Neuron (in vitro differentiated cells): ENCODE measurements around the gene CTIF.

Experiments
- H2AFZ ChIP-seq: one replicate; pipeline ENCODE4 v1.6.1; 2013; ENCODE audit warnings: low read depth, mild to moderate bottlenecking, inconsistent platforms, low read length, moderate library complexity
- H3K27me3 ChIP-seq: one replicate; pipeline ENCODE4 v1.6.1; 2013; ENCODE audit warnings: low read length; ENCODE audit not compliant: insufficient read depth
- H3K36me3 ChIP-seq: one replicate; pipeline ENCODE4 v1.6.1; 2013; ENCODE audit warnings: low read length; ENCODE audit not compliant: insufficient read depth
- H3K4me1 ChIP-seq: one replicate; pipeline ENCODE4 v1.6.1; 2013; ENCODE audit warnings: low read length; ENCODE audit not compliant: insufficient read depth
- H3K4me3 ChIP-seq: 2 replicates; pipeline ENCODE4 v1.5.1; 2013; ENCODE audit warnings: mild to moderate bottlenecking, low read length, moderate library complexity
- H3K9me3 ChIP-seq: one replicate; pipeline ENCODE4 v1.6.1; 2013; ENCODE audit warnings: low read length

The CTIF gene

DNA sequence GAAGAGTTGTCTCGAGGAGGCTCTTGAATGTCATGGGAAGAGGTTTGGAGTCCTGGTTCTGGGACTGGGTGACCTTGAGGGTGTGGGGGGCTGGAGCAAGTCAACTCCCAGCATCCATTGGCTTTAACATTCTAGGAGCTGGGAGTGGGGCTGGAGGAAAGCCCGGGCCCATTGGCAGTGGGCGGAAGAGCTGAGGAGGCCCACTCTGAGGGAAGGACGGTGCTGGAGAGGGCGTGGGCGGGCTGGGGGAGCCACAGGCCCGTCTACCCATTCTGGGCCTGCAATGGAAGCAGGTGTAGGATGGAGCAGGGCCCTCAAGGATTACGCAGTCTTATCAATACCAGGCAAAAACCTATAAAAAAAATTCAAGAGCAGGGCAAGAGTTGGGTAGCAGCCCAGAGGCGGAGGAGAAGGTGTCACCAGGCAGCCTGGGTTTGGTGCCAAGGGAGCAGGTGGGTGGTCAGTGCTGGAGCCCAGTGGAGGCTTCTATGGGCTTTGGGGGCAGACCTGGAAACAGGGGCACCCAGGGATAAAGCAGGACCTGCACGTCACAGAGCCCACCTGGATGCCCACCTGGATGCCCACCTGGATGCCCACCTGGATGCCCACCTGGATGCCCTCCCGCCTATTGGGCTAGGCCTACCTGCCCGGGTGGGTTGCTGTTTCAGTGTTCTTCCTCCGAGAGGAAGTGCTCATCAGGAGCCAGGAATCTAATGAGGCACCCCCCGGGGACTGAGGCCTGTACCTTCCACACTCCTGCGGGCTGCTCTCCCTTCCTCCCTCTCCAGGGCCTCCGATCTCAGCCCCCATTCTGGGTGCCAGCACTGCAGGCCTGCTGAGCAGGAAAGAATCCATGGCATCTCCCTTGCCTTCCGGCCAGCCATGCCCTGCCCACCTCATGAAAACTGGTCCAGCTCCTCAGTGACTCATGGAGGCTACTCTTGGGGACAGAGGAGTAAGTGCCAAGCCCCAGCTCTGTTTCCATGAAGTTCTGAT, 71.3 kb downstream of the CTIF start:
- no peaks in the 10 kb centered on the region for H3K9me3 ChIP-seq
- no peaks in the 10 kb centered on the region for H3K27me3 ChIP-seq
- H3K4me1 ChIP-seq = no peaks in the 10 kb centered on the region
- H3K36me3 ChIP-seq = no peaks in the 10 kb centered on the region
- H2AFZ ChIP-seq = no peak overlapping the region
- no peak overlapping the region for H3K4me3 ChIP-seq

DNA sequence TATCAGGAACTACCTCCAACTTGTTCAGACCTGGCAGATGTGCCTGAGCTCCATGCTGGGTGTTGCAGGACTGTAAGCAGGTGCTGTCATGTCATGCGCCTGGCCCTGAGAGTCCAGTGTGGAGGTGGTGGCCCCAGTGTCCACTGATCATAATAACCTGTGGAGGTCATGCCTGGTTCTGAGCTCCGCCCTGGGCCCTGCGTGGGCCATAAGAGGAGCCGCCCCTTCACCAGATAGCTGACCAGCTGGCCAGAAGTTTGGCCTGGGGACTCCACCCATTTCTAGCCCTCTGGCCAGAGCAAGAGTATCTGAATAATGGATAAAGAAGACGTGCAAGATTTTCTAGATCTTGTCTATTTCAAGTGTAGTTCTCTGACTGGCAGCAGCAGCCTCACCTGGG, 72.4 kb downstream of the CTIF start:
- no peak overlapping the region for H2AFZ ChIP-seq
- H3K9me3 ChIP-seq = no peaks in the 10 kb centered on the region
- no peaks in the 10 kb centered on the region for H3K36me3 ChIP-seq
- no peaks in the 10 kb centered on the region for H3K27me3 ChIP-seq
- H3K4me3 ChIP-seq = no peak overlapping the region
- no peaks in the 10 kb centered on the region for H3K4me1 ChIP-seq

DNA sequence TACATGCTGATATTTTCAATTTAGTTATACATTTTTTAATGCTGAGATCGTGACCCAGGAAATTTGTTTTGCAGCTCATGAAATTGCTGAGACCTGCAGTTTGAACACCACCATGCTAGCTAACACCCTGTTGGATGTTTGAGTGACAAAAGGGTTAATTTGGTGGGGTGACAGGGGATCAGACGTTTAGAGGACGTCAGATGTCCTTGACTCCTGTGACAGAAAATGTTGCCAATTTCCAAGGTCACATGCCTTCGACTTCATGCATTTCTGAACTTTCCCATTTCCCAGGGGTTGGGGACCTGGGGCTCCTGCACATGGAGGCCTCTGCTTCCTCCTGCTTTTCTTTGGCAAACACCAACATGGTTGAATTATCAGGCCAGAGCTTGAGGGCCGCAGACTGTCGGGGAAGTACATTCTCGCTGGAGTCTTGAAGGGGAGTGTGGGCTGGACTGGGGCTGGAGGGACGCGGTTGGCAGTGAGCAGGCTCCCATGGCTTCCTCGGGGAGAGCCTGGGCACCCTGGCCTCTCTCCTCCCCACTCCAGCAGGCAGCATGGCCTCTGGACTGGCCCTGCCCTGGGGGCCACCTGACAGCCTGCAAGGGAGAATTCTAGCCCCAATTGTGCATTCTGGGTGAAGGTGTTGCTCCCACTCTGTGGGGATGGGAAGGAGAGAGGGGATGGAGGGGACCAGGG, 73.1 kb downstream of the CTIF start:
- Histone ChIP-seq H2AFZ (no peak overlapping the region), H3K27me3 (no peaks in the 10 kb centered on the region), H3K36me3 (no peaks in the 10 kb centered on the region), H3K9me3 (no peaks in the 10 kb centered on the region), H3K4me1 (no peaks in the 10 kb centered on the region), H3K4me3 (no peak overlapping the region)

DNA sequence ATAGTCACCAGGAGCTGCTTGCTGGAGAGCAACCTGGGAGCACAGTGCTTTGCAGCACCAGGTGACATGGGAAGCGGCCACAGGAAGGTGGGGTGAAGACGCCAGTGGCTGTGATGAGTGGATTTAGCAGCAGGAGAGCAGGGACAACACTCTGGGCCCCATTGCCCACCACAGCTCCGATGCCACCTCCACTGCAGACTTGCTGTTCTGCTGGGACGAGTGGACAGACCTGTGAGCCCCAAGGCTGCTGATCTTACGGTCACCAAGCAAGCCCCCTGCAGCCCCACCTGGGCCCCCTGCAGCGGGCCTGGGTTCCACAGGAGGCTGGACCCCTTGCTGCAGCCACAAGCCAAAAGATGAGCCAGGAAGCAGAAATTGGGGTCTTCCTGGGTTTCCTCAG, 73.7 kb downstream of the CTIF start:
- H3K4me1 ChIP-seq = no peaks in the 10 kb centered on the region
- H3K36me3 ChIP-seq = no peaks in the 10 kb centered on the region
- H3K27me3 ChIP-seq = no peaks in the 10 kb centered on the region
- H2AFZ ChIP-seq = no peak overlapping the region
- H3K4me3 ChIP-seq = no peak overlapping the region
- no peaks in the 10 kb centered on the region for H3K9me3 ChIP-seq

DNA sequence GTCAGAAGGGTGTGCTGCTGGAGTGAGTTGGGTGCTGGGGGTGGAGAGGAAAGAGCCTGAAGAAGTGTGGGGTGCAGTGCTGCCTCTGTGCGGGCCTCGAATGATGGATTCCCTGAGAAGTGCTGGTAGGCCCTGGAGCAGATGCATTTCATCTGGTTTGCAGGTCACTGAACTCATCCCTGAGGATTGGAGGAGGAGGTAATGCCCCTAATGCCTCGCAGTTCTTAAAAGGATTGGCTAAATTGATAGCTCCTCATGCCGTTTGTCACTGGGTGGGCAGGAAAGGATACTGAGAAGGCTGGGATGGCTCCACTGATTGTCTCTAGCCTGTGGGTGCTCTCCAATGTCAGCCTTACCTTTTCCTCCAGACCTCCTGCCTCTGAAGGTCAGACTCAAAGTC, 74.1 kb downstream of the CTIF start:
- H3K9me3 ChIP-seq = no peaks in the 10 kb centered on the region
- H2AFZ ChIP-seq = no peak overlapping the region
- no peaks in the 10 kb centered on the region for H3K36me3 ChIP-seq
- no peak overlapping the region for H3K4me3 ChIP-seq
- no peaks in the 10 kb centered on the region for H3K27me3 ChIP-seq
- H3K4me1 ChIP-seq = no peaks in the 10 kb centered on the region

DNA sequence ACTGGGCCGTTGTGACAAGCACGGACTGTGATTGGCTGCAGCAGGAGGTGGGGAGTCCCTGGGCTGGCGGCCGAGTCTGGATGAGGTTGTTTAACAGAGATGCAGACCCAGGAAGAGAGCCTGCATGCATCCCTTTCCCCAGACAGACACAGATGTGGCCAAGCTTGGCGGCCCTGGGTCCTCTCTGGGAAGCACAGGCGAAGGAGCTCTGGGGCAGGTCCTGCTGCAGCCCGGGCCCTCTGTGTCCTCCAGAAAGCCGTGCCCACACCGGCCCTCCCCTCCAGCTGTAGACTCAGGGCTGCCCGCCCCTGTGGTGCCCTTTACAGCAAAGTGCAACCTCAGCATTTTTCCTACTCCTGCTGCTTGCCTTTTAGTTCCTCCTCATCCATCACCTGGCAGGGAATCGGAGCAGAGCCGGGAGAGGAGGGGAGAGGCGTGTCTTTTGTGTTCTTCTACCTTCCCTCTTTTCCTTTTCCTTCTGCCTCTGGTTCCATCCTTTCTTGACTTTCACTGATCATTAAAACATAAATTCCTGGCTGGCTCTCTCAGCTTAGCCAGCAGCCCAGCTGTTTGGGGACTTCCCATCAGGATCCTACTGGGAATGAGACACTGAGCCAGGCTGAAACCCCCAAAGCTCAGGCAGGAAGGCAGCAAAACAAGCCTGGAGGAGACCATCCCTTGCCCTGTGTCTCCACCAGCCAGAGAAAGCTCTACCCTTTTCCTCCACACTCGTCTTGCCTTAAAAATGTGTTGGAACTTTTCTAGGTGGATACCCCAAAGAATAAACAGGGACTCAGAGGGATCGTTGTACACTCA, 75.0 kb downstream of the CTIF start:
- Histone ChIP-seq H2AFZ (no peak overlapping the region), H3K36me3 (no peaks in the 10 kb centered on the region)

DNA sequence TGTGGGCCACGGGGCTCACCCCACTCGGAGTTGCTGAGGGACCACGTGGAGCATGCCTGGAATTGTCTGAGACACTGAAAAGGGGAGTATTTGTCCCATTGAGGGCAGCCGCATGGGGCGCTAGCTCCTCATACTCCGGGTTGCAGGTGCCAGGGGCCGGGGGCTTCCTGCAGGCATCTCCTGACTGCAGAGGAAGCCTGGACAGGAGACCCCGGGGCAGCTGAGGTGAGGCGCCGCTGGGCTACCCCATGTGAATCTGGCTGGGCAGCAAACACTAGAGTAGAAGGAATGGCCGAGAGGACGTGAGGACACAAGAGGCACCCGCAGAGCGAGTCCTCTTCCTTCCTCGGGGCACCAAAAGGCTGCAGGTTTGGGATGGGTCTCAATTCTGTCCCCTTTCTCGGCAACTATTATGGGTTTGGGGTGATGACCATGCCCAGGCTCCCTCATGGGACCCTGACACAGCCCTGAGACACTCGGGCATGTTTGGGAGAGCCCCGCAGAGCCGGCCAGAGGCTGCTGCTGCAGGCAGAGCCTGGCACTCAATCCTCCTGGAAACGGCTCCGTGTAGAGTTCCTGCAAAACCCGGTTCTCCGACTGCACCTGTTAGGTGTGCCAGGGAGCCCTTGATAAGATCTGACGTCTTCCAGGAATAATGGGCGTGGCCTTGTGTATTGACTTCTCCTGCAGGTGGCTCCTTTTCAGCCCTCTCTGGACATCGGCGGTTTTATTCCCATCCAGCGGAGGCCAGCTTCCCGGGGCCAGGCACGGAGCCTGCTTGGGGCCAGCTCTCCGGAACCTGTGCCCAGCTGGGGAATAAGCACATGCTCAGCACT, 77.0 kb downstream of the CTIF start:
- Histone ChIP-seq H3K9me3 (no peaks in the 10 kb centered on the region), H3K27me3 (no peaks in the 10 kb centered on the region), H3K36me3 (no peaks in the 10 kb centered on the region), H3K4me1 (no peaks in the 10 kb centered on the region), H3K4me3 (no peak overlapping the region), H2AFZ (no peak overlapping the region)

More for the DNA sequence above, 75.0 kb downstream of the CTIF start:
- H3K9me3 ChIP-seq = no peaks in the 10 kb centered on the region
- H3K4me1 ChIP-seq = no peaks in the 10 kb centered on the region
- H3K27me3 ChIP-seq = no peaks in the 10 kb centered on the region
- H3K4me3 ChIP-seq = no peak overlapping the region

DNA sequence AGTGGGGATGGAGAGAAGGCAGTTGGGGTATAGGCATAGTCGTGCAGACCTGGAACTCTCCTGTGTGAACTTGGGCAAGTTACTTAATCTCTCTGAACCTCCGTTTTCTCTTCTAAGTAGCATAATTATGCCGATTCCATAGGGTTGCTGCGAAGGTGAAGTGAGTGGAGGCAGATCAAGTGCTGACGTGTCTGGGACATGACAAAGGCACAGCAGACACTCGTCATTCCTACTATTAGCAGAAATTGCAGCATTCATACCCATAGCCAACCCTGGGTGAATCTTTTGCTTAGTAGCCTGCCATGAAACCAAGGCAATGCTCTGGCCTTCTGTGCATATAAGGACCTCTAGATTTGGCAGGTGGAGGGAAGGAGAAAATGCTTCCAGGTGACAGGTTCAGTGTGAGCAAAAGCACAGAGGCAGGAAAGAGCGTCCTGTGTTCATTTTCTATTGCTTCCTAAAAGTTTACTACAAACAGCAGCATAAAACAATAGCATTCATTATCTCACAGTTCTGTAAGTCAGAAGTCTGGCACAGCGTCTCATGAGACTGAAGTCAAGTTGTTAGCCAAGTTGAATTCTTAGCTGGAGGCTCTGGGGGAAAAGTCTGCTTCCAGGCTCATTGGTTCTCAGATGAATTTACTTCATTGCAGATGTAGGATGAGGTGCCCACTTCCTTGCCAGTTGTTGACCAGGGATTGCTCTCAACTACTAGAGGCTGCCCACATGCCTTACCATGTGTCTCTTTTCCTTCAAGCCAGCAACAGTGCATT, 77.8 kb downstream of the CTIF start:
- Histone ChIP-seq H3K27me3 (no peaks in the 10 kb centered on the region), H3K9me3 (no peaks in the 10 kb centered on the region), H2AFZ (no peak overlapping the region), H3K4me3 (no peak overlapping the region), H3K4me1 (no peaks in the 10 kb centered on the region), H3K36me3 (no peaks in the 10 kb centered on the region)

DNA sequence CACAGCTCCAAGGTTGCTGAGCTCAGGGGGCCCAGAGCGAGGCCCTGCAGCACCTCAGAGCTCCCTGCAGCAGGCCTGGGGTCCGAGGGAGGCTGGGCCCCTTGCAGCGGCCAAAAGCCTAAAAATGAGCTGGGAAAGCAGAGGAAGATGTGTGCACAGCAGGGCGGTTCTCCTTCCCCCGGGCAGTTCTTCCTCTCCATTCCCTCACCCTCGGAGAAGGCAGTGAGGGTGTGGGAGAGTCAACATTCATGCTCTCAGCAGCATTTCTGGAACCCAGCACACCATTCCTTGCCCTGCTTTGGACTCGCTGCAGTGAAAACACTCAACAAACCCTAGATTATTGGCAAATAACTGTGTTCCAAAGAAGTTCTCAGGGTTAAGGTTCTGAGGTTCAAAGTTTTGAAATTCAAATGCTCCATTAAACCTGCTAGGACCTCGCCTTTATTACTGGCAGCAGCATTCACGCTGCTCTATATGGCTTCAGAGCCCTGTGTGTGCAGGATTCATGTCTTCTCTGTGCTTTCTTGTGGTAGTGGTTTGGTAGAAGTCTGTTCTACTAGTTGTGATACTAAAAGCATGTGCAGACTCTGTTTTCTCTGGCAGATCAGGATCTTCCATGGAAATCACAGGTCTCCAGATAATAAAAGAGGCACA, 79.1 kb downstream of the CTIF start:
- Histone ChIP-seq H3K4me3 (no peak overlapping the region), H2AFZ (no peak overlapping the region), H3K27me3 (no peaks in the 10 kb centered on the region), H3K36me3 (no peaks in the 10 kb centered on the region), H3K9me3 (no peaks in the 10 kb centered on the region), H3K4me1 (no peaks in the 10 kb centered on the region)

DNA sequence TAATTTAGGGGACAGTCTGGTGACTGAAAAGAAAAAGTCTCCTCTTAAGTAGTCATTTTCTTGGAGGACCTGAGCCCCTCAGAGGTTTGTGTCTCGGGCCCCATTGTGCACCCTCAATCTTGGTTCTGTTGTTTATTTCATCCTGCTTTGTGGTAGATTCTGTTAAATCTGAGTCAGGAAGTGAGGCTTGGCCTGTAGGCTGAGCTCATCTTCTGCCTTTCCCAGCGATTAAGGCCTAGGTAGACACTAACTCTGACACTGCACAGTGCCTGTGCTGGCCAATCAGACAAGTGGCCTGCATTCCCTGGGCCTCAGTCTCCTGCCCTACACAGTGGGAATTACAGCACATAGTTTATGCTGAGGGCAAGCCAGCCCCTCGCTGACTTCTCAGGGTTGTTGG, 80.2 kb downstream of the CTIF start:
- H3K4me3 ChIP-seq = no peak overlapping the region
- no peaks in the 10 kb centered on the region for H3K4me1 ChIP-seq
- H2AFZ ChIP-seq = no peak overlapping the region
- H3K9me3 ChIP-seq = no peaks in the 10 kb centered on the region
- no peaks in the 10 kb centered on the region for H3K36me3 ChIP-seq
- no peaks in the 10 kb centered on the region for H3K27me3 ChIP-seq

DNA sequence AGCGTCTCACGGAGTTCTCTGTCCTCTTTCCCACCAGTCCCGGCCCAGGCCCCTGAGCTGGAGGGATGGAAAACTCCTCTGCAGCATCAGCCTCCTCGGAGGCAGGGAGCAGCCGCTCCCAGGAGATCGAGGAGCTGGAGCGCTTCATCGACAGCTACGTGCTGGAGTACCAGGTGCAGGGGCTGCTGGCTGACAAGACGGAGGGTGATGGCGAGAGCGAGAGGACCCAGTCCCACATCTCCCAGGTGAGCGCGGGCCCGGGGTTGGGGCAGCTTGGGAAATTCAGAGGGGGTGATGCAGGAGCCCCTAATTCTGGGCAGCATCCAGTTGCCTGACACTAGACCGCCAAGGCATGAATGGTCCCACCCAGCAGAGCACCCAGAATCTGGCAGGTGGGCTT, 80.7 kb downstream of the CTIF start:
- Histone ChIP-seq H3K4me1 (no peaks in the 10 kb centered on the region), H3K36me3 (no peaks in the 10 kb centered on the region), H3K9me3 (no peaks in the 10 kb centered on the region), H2AFZ (no peak overlapping the region), H3K27me3 (no peaks in the 10 kb centered on the region), H3K4me3 (no peak overlapping the region)
